SU-DHL-6 (cell line): Measurements from ENCODE around the gene MYL9.
"Not testable (repeated sequence)": the region's sequence is repeated elsewhere in the genome, so short reads cannot be mapped to it uniquely, and the experiment has no call there.

ENCODE experiments used
- H2AFZ ChIP-seq: fragments of 200-600 bp; sonication (generic); 2 replicates; pipeline ENCODE4 v1.6.1; 2014; ENCODE audit warnings: low read depth, mild to moderate bottlenecking, moderate library complexity, mixed read lengths, antibody characterized with exemption, low read length; ENCODE audit not compliant: severe bottlenecking
- H3F3A ChIP-seq: fragments of 200-600 bp; shearing (Covaris generic); 2 replicates; pipeline ENCODE4 v1.6.0; 2016; ENCODE audit warnings: antibody characterized with exemption, mild to moderate bottlenecking; ENCODE audit not compliant: insufficient read depth
- H3K27ac ChIP-seq: fragments of 200-600 bp; sonication (generic); 2 replicates; pipeline ENCODE4 v1.5.1; 2016; ENCODE audit warnings: low read depth, mild to moderate bottlenecking, low read length, moderate library complexity, mixed read lengths
- H3K27me3 ChIP-seq: fragments of 200-600 bp; sonication (generic), shearing (Covaris generic); 2 replicates; pipeline ENCODE4 v1.6.0; 2014; ENCODE audit warnings: mild to moderate bottlenecking, low read length
- H3K36me3 ChIP-seq: fragments of 200-600 bp; sonication (generic); 2 replicates; pipeline ENCODE4 v1.6.1; 2014; ENCODE audit warnings: mild to moderate bottlenecking, low read length, mixed read lengths
- H3K4me2 ChIP-seq: fragments of 300-600, 200-600 bp; shearing (Covaris generic), sonication (generic); 2 replicates; pipeline ENCODE4 v1.6.0; 2014; ENCODE audit warnings: low read length, low read depth, mild to moderate bottlenecking; ENCODE audit not compliant: poor library complexity, severe bottlenecking
- H3K4me3 ChIP-seq: fragments of 200-600 bp; sonication (generic); 2 replicates; pipeline ENCODE4 v1.5.1; 2014; ENCODE audit warnings: antibody characterized with exemption, low read length, mild to moderate bottlenecking, mixed read lengths; ENCODE audit not compliant: insufficient read depth, poor library complexity, severe bottlenecking
- H3K79me2 ChIP-seq: fragments of 200-600 bp; sonication (generic); 2 replicates; pipeline ENCODE4 v1.6.1; 2014; ENCODE audit warnings: mild to moderate bottlenecking, low read length, moderate library complexity; ENCODE audit not compliant: insufficient read depth
- H3K9ac ChIP-seq: fragments of 200-600 bp; sonication (generic); 2 replicates; pipeline ENCODE4 v1.7.0; 2014; ENCODE audit warnings: mild to moderate bottlenecking, low read length
- H3K9me2 ChIP-seq: fragments of 200-600 bp; sonication (generic); replicated peaks from 2 replicates; pipeline ENCODE4 v1.6.1; 2014; ENCODE audit warnings: low read length; ENCODE audit not compliant: insufficient read depth
- H3K9me3 ChIP-seq: fragments of 200-600 bp; sonication (generic); 2 replicates; pipeline ENCODE4 v1.6.1; 2014; ENCODE audit warnings: low read length, mixed read lengths; ENCODE audit not compliant: insufficient read depth
- H4K20me1 ChIP-seq: fragments of 200-600 bp; sonication (generic); 2 replicates; pipeline ENCODE4 v1.6.1; 2014; ENCODE audit warnings: low read depth, mild to moderate bottlenecking, antibody characterized with exemption, low read length, moderate library complexity, mixed read lengths
- EZH2phosphoT487 ChIP-seq: fragments of 200-600 bp; sonication (generic), shearing (Covaris generic); conservative IDR thresholded peaks from 2 replicates; pipeline ENCODE4 v1.6.1; 2018; ENCODE audit warnings: mild to moderate bottlenecking, antibody characterized with exemption, low read length, moderate library complexity, mixed read lengths
- TF ChIP-seq, protein P1 (sequence below): fragments of 200-600 bp; sonication (generic); IDR thresholded peaks from one replicate; pipeline ENCODE4 v1.5.1; 2017; ENCODE audit warnings: antibody characterized with exemption, mild to moderate bottlenecking, low read length, moderate library complexity; ENCODE audit not compliant: insufficient read depth, poor library complexity, severe bottlenecking

Gene MYL9

DNA sequence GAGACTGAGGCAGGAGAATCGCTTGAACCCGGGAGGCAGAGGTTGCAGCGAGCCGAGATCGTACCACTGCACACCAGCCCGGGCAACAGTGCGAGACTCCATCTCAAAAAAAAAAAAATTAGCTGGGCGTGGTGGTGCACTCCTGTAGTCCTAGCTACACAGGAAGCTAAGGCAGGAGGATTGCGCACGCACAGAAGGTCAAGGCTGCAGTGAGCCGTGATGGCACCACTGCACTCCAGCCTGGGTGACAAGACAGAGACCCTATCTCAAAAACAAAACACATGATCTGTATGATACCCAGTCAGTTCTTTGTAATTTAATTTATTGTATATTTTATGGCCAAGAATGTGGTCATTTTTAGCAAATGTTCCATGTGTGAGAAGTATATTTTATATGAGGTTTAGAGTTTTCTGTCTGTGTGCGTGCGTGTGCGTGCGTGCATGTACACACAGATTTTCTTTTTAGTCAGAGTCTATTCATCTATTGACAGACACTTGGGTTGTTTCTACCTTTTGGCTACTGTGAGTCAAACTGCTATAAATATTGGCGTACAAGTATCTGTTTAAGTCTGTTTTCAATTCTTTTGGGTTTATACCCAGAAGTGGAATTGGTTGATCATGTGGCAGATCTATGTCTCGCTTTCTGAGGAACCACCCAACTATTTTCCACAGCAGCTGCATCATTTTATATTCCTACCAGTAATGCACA, 22.2 kb upstream of the MYL9 start:
- no peaks in the 10 kb centered on the region for H3K79me2 ChIP-seq
- H3K27ac ChIP-seq: no peak overlapping the region
- no peak overlapping the region for H2AFZ ChIP-seq
- no peaks in the 10 kb centered on the region for H3K27me3 ChIP-seq
- no peak for TF ChIP-seq EZH2phosphoT487
- TF ChIP-seq, protein P1, sequence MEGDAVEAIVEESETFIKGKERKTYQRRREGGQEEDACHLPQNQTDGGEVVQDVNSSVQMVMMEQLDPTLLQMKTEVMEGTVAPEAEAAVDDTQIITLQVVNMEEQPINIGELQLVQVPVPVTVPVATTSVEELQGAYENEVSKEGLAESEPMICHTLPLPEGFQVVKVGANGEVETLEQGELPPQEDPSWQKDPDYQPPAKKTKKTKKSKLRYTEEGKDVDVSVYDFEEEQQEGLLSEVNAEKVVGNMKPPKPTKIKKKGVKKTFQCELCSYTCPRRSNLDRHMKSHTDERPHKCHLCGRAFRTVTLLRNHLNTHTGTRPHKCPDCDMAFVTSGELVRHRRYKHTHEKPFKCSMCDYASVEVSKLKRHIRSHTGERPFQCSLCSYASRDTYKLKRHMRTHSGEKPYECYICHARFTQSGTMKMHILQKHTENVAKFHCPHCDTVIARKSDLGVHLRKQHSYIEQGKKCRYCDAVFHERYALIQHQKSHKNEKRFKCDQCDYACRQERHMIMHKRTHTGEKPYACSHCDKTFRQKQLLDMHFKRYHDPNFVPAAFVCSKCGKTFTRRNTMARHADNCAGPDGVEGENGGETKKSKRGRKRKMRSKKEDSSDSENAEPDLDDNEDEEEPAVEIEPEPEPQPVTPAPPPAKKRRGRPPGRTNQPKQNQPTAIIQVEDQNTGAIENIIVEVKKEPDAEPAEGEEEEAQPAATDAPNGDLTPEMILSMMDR: no peak
- no peaks in the 10 kb centered on the region for H3F3A ChIP-seq
- H3K9me3 ChIP-seq: no peaks in the 10 kb centered on the region
- H4K20me1 ChIP-seq: no peaks in the 10 kb centered on the region
- no peaks in the 10 kb centered on the region for H3K36me3 ChIP-seq
- H3K9ac ChIP-seq: no peak overlapping the region
- no peak overlapping the region for H3K4me3 ChIP-seq
- H3K4me2 ChIP-seq: no peak overlapping the region
- H3K9me2 ChIP-seq: no peaks in the 10 kb centered on the region

DNA sequence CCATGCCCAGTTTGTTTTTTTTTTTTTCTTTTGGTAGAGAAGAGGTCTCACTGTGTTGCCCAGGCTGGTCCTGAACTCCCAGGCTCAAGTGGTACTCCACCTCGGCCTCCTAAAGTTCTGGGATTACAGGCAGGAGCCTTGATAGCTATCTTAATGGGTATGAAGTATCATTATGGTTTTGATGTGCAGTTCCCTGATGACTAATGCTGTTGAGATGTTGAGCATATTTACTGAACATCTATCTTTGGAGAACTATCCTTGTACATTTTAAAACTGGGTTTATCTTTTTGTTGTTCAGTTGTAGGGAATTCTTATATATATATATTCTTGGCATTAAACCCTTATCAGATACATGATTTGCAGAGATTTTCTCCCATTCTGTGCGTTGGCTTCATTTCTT, 21.4 kb upstream of the MYL9 start:
- no peak overlapping the region for H3K27ac ChIP-seq
- H3K36me3 ChIP-seq: no peaks in the 10 kb centered on the region
- no peaks in the 10 kb centered on the region for H4K20me1 ChIP-seq
- H2AFZ ChIP-seq: no peak overlapping the region
- no peak overlapping the region for H3K4me3 ChIP-seq
- no peaks in the 10 kb centered on the region for H3K27me3 ChIP-seq
- no peak overlapping the region for H3K4me2 ChIP-seq
- H3F3A ChIP-seq: no peaks in the 10 kb centered on the region
- no peak for TF ChIP-seq EZH2phosphoT487
- TF ChIP-seq, protein P1: no peak
- H3K9me3 ChIP-seq: no peaks in the 10 kb centered on the region
- no peaks in the 10 kb centered on the region for H3K79me2 ChIP-seq
- no peak overlapping the region for H3K9ac ChIP-seq
- H3K9me2 ChIP-seq: no peaks in the 10 kb centered on the region

DNA sequence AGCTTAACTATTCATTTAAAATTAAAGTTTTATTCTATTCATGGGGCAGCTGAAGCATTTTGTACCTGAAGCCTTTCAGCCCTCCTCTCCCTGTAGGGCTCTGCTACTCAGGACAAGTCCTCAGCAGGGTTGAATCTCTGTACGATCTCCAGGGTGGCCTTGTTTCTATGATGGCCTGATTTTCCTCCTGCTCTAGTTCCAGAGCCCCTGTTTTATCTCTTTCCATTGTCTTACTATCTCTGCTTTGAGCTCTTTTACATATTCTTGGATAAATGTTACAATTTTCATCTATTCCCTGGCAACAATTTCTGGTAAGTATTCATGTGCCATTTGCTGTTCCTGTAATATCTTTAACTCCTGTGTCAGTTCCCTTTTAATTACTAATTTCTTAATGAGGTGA, 19.8 kb upstream of the MYL9 start:
- TF ChIP-seq EZH2phosphoT487: no peak
- TF ChIP-seq, protein P1: no peak
- Histone ChIP-seq H3K79me2 (no peaks in the 10 kb centered on the region), H3F3A (no peaks in the 10 kb centered on the region), H3K27ac (no peak overlapping the region), H3K4me3 (no peak overlapping the region), H2AFZ (no peak overlapping the region), H3K9me3 (no peaks in the 10 kb centered on the region), H4K20me1 (no peaks in the 10 kb centered on the region), H3K9me2 (no peaks in the 10 kb centered on the region), H3K9ac (no peak overlapping the region), H3K4me2 (no peak overlapping the region), H3K27me3 (no peaks in the 10 kb centered on the region), H3K36me3 (no peaks in the 10 kb centered on the region)

DNA sequence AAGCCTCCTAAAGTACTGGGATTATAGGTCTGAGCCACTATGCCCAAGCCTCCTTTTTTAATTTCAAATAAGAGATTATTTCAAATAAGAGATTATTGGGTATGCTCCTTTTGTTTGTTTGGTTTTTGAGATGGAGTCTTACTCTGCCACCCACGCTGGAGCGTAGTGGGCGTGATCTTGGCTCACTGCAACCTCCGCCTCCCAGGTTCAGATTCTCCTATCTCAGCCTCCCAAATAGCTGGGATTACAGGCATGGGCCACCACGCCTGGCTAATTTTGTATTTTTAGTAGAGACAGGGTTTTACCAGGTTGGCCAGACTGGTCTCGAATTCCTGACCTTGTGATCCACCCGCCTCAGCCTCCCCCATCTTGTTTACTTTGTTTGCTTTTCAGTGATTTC, 18.9 kb upstream of the MYL9 start:
- H4K20me1 ChIP-seq, H3K27me3 ChIP-seq, H3F3A ChIP-seq, H2AFZ ChIP-seq, H3K4me3 ChIP-seq, H3K9ac ChIP-seq, H3K36me3 ChIP-seq, H3K79me2 ChIP-seq, H3K27ac ChIP-seq, H3K9me3 ChIP-seq, H3K9me2 ChIP-seq, H3K4me2 ChIP-seq: not testable (repeated sequence)
